ENCODE data around the gene EPHB1.

- TF ChIP-seq POLR2A (IDR thresholded peaks at IDR 0.05) (no peak), CTCF (IDR thresholded peaks at IDR 0.05) (no peak), POLR2AphosphoS5 (IDR thresholded peaks at IDR 0.05) (no peak)
Observed at GRCh38 chr3:135271177-135272025, 476.3 kb downstream of the EPHB1 start.
